Middle frontal gyrus (tissue), 1 donor: ENCODE data around the gene MRPS6.

Experiments used
- DNase-seq: peaks from one replicate; pipeline ENCODE4 v3.0.0-alpha.2; 2015; ENCODE audit warnings: low spot score; ENCODE audit errors: extremely low spot score

MRPS6 gene

DNA sequence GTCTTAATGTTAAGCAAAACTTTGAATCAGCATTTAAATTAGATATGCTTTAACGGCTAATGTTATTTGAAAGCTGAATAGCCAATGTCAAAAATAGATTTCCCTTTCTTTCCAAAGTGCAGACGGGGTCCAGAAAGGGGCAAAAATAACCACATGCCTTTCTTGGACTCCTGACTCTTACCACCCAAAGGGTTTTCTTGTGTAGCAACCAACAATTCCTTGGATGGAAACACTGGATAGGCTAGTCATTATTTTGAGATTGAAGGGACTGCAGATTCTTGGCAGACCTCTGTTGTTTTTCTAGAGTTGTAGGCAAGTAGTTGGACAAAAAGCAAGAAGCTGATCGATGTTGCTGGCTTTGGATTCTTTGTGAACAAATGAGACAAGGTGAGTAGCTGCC, 107.0 kb downstream of the MRPS6 start:
- no peak for DNase-seq

DNA sequence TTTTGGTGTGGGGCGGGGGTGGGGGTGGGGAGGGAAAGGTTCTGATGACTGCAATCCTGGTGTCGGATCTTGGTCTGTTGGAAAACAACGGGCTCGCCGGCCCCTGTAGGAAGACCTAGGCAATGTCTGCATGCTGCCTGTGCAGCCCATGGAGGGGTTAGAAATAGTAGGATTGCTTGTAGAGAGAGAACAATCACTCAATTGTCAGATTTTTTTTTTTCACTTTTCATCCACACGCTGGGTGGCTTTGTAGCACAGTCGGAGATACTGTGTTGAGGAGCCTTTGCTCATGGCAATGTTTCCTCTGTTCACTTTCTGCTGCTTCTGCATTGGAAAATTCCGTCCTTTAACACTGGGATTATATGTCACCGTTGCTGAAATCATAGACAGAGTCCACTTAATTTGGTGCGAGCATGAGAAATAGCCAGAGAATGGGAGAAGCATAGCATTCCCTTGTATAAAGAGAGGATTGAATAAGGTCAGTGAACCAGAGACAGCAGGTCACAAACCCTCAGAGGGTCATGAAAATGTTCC, 107.5 kb downstream of the MRPS6 start:
- no peak for DNase-seq

DNA sequence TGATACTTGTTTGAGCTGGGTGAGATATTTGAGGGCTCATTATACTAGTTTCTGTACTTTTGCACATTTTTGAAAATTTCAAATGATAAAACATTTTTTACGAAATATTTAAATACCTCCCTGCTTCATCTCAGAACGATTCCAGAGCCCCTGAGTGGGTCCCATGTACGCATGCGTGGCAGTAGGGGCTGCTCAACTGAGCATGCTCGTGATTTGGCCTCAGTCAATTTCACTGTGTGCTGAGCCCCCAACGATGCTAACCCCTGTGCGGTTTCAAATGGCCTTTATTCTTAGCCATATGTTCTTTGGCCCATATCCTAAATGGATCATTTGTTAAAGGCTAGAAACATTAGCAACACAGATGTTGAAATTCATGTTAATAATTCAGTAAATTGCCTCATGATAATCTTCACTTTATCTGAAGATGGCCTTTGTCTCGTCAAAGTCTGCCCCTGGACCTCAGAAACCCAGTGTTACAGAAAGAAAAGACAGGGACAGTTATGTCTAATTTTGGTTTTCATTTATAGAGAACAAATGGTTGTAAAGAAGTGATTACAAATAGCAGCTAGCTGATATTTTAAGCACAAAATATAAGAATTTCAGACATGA, 108.2 kb downstream of the MRPS6 start:
- DNase-seq: no peak

DNA sequence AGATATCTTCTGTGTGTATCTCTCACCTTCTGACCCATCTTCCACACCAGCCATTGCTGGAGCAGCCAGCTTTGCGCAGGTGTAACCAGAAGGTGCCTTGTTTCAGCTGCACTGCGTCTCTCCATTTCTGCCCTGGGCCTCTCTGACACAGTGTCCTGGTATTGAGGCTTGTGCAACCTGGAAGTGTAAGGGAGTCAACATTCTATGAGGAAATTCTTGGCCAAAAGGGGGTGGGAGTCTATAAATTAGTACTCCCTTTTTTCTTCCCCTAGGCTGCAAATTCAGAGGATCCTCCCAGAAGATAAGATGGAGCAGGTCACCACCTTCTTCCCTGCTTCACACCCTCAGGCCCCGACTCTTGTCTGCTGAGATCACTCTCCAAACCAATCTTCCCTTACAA, 109.1 kb downstream of the MRPS6 start:
- no peak for DNase-seq

DNA sequence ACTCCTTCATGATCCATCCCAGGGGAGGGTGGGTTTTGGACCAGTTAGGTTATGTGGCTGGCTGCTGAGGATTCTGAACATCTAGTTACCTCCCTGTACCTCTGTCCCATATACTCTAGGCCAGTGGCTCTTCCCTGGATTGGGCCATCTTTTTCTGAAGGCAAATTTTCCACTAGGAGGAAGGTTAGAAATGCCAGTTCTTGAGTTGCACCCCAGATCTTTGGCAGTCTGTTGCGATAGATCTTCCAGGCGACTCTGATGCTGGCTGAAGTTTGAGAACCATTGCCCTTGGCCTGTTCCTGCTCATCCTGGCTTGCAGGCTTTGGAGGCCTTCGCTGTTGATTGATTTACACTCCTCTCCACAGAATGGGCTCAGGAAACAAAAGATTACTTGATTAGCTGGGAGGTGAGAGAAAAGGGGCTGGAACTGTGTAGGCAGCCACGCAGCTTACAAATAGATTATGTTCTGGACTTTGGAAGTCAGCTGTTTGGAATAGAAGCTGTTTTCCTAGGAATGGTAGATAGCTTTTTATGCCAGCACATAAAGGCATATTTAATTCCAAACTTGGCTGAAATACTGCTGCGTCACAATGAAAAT, 110.1 kb downstream of the MRPS6 start:
- DNase-seq: no peak

DNA sequence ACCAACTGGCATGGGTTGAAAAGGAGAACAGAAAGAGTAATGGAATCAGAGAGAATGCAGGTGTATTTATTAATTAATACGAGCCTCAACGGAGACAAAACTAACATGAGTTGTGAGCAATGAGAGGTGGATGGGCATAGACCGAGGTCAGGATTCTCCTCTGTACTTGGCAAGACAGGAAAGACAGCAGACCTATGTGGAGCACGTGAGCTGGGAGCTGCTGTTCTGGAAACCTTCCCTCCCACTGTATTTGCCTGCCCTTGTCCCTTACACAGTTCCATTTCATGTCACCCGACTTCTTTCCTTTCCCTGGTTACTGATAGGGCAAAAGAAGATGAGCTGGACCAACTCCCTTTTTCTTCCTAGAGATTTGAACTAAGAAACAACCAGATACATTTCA, 110.9 kb downstream of the MRPS6 start:
- DNase-seq: no peak

DNA sequence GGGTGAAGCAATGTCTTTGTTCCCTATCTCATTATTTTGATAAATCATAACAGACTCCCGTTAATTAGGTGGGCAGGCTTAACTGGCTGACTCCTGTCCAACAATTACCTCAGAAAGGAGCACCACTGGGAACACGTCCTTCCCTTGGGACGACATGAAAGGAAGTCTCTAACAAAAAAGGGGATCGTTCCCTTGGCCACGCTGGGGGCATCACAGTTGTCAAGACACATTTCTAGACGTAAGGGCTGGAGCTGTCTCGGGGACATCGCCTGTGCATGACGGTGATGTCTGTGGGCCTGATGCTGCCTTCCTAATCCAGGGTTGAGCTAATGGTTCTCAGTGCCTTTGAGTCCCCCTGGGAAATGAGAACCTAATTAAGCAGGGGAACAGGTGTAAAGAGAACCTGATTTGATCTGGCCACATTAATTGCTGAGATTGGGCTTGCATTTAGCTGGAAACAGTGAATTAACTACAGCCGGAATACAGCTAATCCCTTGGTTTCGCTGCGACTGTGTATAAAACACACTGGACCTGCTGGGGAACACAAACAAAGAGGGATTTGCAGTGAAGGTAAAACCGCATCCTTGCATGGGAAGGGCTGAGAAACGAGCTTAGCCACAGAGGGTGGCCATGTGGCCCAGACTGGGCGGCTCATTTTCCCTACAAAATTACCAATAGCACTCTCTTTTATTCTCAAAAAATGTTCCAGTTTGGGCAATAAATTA, 111.8 kb downstream of the MRPS6 start:
- DNase-seq: no peak

DNA sequence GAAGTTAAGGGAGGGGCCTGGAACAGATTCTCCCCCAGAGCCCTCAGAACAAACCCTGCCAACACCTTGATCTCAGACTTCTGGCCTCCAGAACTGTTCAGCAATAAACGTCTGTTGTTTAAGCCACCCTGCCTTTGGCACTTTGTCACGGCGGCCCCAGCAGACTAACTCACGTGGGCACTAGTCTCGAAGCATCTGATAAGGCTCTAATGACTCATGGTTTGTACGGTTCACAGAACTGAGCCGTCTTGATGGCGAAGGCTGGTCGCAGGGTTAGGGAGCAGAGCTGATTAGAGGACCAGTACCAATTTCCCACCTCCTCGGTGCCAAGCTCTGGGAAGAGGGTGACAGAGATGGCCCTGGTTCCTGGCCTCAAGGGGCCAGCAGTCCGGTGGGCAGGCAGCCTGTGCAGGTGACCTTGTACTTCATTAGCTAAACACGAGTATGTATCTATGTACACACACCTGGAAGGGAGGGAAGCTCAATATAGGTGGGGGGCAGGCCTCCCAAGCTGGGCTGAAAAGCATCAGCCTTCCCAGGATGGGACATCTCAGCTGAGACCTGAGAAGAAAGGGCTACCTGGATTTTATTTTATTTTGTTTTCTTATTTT, 112.8 kb downstream of the MRPS6 start:
- no peak for DNase-seq

DNA sequence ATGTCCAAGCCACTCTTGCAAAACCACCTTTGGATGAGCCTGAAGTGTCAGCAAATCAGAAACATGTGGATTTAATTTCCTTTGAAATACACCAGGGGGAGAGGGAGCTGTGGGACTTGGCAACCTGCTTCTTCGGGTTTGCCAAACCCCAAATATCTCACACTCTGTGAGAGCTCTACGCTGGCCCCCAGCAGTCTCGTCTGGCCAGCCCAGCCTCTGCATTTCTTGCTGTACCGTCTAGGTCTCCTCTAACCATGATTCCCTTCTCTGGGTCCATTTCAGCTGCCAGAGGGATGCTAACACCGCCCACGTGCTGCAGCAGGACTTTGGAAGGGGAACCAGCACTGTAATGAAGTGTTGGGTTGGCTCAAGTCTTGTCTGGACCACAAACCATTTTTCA, 114.6 kb downstream of the MRPS6 start:
- DNase-seq: no peak

DNA sequence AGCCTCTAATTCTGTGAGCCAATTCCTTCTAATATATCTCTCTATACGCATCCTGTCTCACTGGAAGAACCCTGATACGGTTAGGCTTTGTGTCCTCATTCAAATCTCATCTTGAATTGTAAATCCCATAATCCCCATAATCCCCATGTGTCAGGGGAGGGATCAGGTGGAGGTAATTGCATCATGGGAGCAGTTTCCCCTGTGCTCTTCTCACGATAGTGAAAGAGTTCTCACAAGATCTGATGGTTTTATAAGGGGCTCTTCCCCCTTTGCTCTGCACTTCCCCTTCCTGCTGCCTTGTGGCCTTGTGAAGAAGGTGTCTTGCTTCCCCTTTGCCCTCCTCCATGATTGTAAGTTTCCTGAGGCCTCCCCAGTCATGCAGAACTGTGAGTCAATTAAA, 116.1 kb downstream of the MRPS6 start:
- DNase-seq: no peak

DNA sequence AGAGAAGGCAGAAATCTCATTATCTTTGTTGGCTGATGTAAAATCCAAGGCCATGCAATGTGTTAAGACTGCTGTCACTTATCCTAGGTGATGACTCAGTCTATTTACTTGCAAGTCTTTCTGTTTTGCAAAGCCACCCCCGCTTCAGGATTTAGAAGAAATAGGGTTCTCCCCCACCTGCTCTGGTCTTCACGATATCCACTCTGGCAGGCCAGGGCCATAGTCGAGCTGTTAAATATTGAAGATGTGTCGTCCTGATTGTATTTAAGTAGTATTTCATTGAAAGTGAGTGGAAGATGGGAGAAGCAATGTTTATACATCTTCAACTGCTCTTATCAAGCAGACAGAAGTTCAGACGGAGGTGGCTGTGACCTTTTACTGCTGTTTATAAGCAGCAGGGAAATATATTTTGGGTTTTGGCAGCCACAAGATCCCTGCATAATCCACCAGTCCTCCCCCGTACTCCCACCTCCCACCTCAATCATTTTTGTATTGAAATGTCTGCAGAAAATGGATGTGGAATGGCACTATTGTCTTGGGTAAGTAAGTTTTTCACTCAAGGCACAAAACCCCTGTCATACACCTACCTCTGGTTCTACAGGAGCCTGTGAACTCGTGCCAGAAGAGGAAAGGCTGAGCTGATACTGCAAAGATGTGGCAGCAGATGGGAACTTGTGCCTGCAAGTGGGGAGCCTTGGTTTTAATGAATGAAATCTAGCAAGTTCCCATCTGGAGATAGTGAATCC, 117.4 kb downstream of the MRPS6 start:
- no peak for DNase-seq

DNA sequence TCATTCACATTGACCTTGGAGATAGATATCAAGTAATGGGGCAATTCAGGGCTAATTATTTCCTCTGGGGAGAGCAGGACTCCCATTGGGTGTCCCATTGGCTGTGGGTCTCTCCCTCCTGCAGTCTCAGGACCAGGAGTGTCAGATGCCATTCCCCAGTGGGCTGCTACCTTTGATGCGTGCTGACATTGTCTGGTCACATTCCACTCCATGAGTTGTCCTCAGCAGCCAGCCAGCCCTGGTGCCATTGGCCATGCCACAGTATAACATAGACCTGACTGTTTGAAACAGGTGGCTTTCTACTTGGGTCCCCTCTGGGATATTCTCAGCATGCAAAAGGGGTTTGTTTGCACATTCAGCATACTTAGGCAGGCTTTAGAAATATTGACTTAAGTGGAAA, 118.5 kb downstream of the MRPS6 start:
- no peak for DNase-seq
